CD4-positive, alpha-beta T cell treated with Interleukin-4 for 4 hours (primary cell): ENCODE results near the gene MCUR1.
A peak's percentile ranks its signal among the peaks of the same experiment; 100 is the strongest.
"Not testable (repeated sequence)": the region's sequence is repeated elsewhere in the genome, so short reads cannot be mapped to it uniquely, and the experiment has no call there.

Experiments
- DNase-seq: peaks from one replicate; pipeline ENCODE4 v3.0.0-alpha.2; 2020

The MCUR1 gene

GRCh38 chr6:13775466-13775865, 38.9 kb downstream of the MCUR1 start:
- not testable (repeated sequence) for DNase-seq

- DNase-seq: not testable (repeated sequence)
These were observed 41.9 kb downstream of the MCUR1 start for GRCh38 chr6:13772358-13773030.

- DNase-seq: no peak
These were observed 44.7 kb downstream of the MCUR1 start for GRCh38 chr6:13769655-13770053.

- no peak for DNase-seq
These were observed 45.2 kb downstream of the MCUR1 start for GRCh38 chr6:13769034-13769654.

- peak; percentile 48 for DNase-seq
These were observed 47.1 kb downstream of the MCUR1 start for GRCh38 chr6:13767121-13767808.

- DNase-seq: no peak
These were observed 48.1 kb downstream of the MCUR1 start for GRCh38 chr6:13766201-13766634.

- DNase-seq: no peak
These were observed 48.8 kb downstream of the MCUR1 start for GRCh38 chr6:13765570-13765969.

GRCh38 chr6:13764996-13765395, 49.4 kb downstream of the MCUR1 start:
- no peak for DNase-seq

GRCh38 chr6:13763740-13764381, 50.5 kb downstream of the MCUR1 start:
- peak; percentile 7 for DNase-seq

- peak; percentile 42 for DNase-seq
These were observed 51.5 kb downstream of the MCUR1 start for GRCh38 chr6:13762611-13763441.

GRCh38 chr6:13761361-13762036, 52.9 kb downstream of the MCUR1 start:
- DNase-seq: no peak

GRCh38 chr6:13760307-13761304, 53.8 kb downstream of the MCUR1 start:
- no peak for DNase-seq

GRCh38 chr6:13759025-13759424, 55.3 kb downstream of the MCUR1 start:
- no peak for DNase-seq

- DNase-seq: no peak
These were observed 59.7 kb downstream of the MCUR1 start for GRCh38 chr6:13754644-13755043.

- DNase-seq: no peak
These were observed 70.6 kb downstream of the MCUR1 start for GRCh38 chr6:13743736-13744127.

- DNase-seq: no peak
These were observed 71.2 kb downstream of the MCUR1 start for GRCh38 chr6:13742961-13743735.

GRCh38 chr6:13741365-13741764, 73.0 kb downstream of the MCUR1 start:
- DNase-seq: no peak
